ENCODE data around the gene MAP3K5. TPM values are rescaled to one million over a fixed set of nuclear protein-coding genes. Genes with fewer than 3 reads are reported as not detected.
A peak's percentile ranks its signal among the peaks of the same experiment; 100 is the strongest.

MAP3K5 gene
- total RNA-seq, 1 donor from 2014 or later, result 1.7 TPM

DNA sequence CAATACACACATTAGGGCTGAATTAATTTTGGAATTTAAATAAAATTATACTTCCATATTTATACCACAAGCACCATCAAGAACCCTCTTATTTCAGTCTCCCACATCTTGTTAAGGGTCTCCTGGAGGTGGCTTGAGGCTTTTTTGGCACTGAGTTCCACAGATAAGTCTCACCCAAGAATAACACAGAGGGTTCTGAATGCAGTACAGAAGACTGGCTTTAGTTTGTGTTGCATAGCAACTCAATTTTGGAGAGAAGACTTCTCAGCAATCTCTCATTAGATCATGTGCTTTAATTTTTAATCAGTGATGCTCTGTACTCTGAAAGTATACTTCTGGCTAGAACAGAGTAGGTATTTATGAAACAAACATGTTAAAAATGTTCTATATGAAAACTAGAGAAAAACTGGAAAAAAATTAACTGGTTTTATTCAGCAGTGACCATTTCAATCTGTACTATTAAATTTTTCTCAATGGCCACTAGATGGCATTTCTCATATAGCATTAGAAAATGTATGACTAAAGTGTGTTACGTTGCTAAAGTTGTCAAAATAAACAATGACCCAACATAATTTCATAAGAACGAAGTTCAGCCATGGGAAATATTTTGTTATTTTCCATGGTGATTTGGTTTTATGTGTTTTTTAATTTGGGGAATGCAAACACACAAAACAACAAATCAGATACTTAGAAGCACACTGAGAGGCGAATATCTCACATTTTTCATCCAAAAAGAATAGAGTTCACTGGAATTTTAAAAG lies 209.4 kb downstream of the MAP3K5 start:
- no peak for FAIRE-seq
- no peaks in the 10 kb centered on the region for H3K27me3 ChIP-seq (ENCODE audit: insufficient read depth, low read length)
- H4K20me1 ChIP-seq (ENCODE audit: insufficient read depth, low read length), result no peaks in the 10 kb centered on the region
- H3K4me3 ChIP-seq (ENCODE audit: insufficient read depth, low read depth, low read length), result no peak overlapping the region
- no peak overlapping the region for H3K4me2 ChIP-seq (ENCODE audit: low read length)
- H3K36me3 Mint-ChIP-seq (ENCODE audit: low read depth, unreplicated experiment), result peaks cover 2% of the 10 kb centered on the region
- peak; percentile 72 for DNase-seq (ENCODE audit: low read depth)
- H3K27ac Mint-ChIP-seq (ENCODE audit: unreplicated experiment), result no peak overlapping the region
- no peak overlapping the region for H2AFZ ChIP-seq (ENCODE audit: low read depth, low read length)
- H3K4me1 Mint-ChIP-seq (ENCODE audit: low read depth, unreplicated experiment), result no peaks in the 10 kb centered on the region
- peaks cover 16% of the 10 kb centered on the region for H3K4me1 ChIP-seq (ENCODE audit: insufficient read depth, low read length)
- H3K36me3 ChIP-seq (ENCODE audit: insufficient read depth, low read length), result peaks cover 7% of the 10 kb centered on the region
- H3K9me3 Mint-ChIP-seq (ENCODE audit: unreplicated experiment), result no peaks in the 10 kb centered on the region
- H3K27ac ChIP-seq (ENCODE audit: low read depth, low read length), result peak overlapping the region; percentile 74
- H3K4me3 Mint-ChIP-seq (ENCODE audit: unreplicated experiment), result no peak overlapping the region
- TF ChIP-seq, protein P1, sequence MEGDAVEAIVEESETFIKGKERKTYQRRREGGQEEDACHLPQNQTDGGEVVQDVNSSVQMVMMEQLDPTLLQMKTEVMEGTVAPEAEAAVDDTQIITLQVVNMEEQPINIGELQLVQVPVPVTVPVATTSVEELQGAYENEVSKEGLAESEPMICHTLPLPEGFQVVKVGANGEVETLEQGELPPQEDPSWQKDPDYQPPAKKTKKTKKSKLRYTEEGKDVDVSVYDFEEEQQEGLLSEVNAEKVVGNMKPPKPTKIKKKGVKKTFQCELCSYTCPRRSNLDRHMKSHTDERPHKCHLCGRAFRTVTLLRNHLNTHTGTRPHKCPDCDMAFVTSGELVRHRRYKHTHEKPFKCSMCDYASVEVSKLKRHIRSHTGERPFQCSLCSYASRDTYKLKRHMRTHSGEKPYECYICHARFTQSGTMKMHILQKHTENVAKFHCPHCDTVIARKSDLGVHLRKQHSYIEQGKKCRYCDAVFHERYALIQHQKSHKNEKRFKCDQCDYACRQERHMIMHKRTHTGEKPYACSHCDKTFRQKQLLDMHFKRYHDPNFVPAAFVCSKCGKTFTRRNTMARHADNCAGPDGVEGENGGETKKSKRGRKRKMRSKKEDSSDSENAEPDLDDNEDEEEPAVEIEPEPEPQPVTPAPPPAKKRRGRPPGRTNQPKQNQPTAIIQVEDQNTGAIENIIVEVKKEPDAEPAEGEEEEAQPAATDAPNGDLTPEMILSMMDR (IDR thresholded peaks at IDR 0.05; ENCODE audit: insufficient read depth, low read depth, low read length), result peak; percentile 56
- TF ChIP-seq EZH2 (IDR thresholded peaks at IDR 0.05; ENCODE audit: insufficient read depth, low read length), result no peak
- no peaks in the 10 kb centered on the region for H3K27me3 Mint-ChIP-seq (ENCODE audit: low read depth, unreplicated experiment)
- no peaks in the 10 kb centered on the region for H3K79me2 ChIP-seq (ENCODE audit: insufficient read depth, low read length)
- H3K9me3 ChIP-seq (ENCODE audit: insufficient read depth, low read depth, low read length), result no peaks in the 10 kb centered on the region
- peak overlapping the region; percentile 51 for H3K9ac ChIP-seq (ENCODE audit: low read length)

DNA sequence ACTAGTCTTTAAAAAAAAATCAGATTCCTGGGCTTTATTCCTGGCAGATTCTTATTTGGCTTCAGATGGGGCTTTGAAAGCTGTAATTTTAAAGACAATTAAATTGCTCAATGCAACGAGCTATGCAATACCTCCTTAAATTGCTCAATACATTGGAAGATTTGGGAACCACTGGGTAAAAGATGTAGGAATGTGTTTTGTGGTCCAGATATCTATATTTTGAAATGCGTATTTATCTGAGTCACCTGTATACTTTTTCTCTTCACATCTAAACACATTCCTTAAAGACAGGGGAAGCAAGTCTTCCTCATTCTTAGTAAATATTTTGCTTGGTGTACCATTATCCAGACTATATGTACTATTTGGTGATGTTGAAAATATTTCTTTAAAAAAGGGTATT lies 212.5 kb downstream of the MAP3K5 start:
- Histone ChIP-seq H3K27ac (ENCODE audit: low read depth, low read length) (no peak overlapping the region), H3K36me3 (ENCODE audit: insufficient read depth, low read length) (peaks cover 7% of the 10 kb centered on the region), H3K4me2 (ENCODE audit: low read length) (no peak overlapping the region), H3K9me3 (ENCODE audit: insufficient read depth, low read depth, low read length) (no peaks in the 10 kb centered on the region), H3K27me3 (ENCODE audit: insufficient read depth, low read length) (no peaks in the 10 kb centered on the region), H3K79me2 (ENCODE audit: insufficient read depth, low read length) (no peaks in the 10 kb centered on the region), H3K4me3 (ENCODE audit: insufficient read depth, low read depth, low read length) (no peak overlapping the region), H2AFZ (ENCODE audit: low read depth, low read length) (no peak overlapping the region), H3K9ac (ENCODE audit: low read length) (no peak overlapping the region), H4K20me1 (ENCODE audit: insufficient read depth, low read length) (no peaks in the 10 kb centered on the region), H3K4me1 (ENCODE audit: insufficient read depth, low read length) (peaks cover 4% of the 10 kb centered on the region)
- no peaks in the 10 kb centered on the region for H3K4me1 Mint-ChIP-seq (ENCODE audit: low read depth, unreplicated experiment)
- no peaks in the 10 kb centered on the region for H3K27me3 Mint-ChIP-seq (ENCODE audit: low read depth, unreplicated experiment)
- no peaks in the 10 kb centered on the region for H3K9me3 Mint-ChIP-seq (ENCODE audit: unreplicated experiment)
- H3K36me3 Mint-ChIP-seq (ENCODE audit: low read depth, unreplicated experiment), result peaks cover 2% of the 10 kb centered on the region
- H3K4me3 Mint-ChIP-seq (ENCODE audit: unreplicated experiment), result no peak overlapping the region
- H3K27ac Mint-ChIP-seq (ENCODE audit: unreplicated experiment), result no peak overlapping the region
- TF ChIP-seq EZH2 (IDR thresholded peaks at IDR 0.05; ENCODE audit: insufficient read depth, low read length), result no peak
- TF ChIP-seq, protein P1 (IDR thresholded peaks at IDR 0.05; ENCODE audit: insufficient read depth, low read depth, low read length), result no peak
- no peak for DNase-seq (ENCODE audit: low read depth)
- no peak for FAIRE-seq

DNA sequence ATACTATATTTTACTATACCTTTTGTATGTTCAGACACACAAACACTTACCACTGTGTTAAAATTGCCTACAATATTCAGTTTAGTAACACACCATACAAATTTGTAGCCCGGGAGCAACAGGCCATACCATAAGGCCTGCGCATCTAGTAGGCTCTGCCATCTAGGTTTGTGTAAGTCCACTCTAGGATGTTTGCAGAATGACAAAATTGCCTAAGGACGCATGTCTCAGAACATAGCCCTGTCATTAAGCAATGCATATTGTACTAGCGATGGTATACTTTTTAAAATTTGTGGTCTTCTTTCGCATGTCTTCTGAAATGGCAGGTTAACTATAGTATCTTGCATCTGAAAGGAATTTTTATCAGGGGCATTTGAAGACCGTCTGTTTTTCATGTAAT lies 215.5 kb downstream of the MAP3K5 start:
- Histone ChIP-seq H3K79me2 (ENCODE audit: insufficient read depth, low read length) (no peaks in the 10 kb centered on the region), H3K9me3 (ENCODE audit: insufficient read depth, low read depth, low read length) (no peaks in the 10 kb centered on the region)
- no peak for FAIRE-seq

More for the DNA sequence above, 215.5 kb downstream of the MAP3K5 start:
- Mint-ChIP-seq H3K9me3 (ENCODE audit: unreplicated experiment) (peaks cover under 1% of the 10 kb centered on the region), H3K27me3 (ENCODE audit: low read depth, unreplicated experiment) (no peaks in the 10 kb centered on the region), H3K4me1 (ENCODE audit: low read depth, unreplicated experiment) (no peaks in the 10 kb centered on the region), H3K36me3 (ENCODE audit: low read depth, unreplicated experiment) (peaks cover 2% of the 10 kb centered on the region), H3K4me3 (ENCODE audit: unreplicated experiment) (no peak overlapping the region), H3K27ac (ENCODE audit: unreplicated experiment) (no peak overlapping the region)
- Histone ChIP-seq H2AFZ (ENCODE audit: low read depth, low read length) (no peak overlapping the region), H3K4me3 (ENCODE audit: insufficient read depth, low read depth, low read length) (no peak overlapping the region), H4K20me1 (ENCODE audit: insufficient read depth, low read length) (no peaks in the 10 kb centered on the region), H3K27me3 (ENCODE audit: insufficient read depth, low read length) (no peaks in the 10 kb centered on the region), H3K36me3 (ENCODE audit: insufficient read depth, low read length) (peaks cover 7% of the 10 kb centered on the region), H3K27ac (ENCODE audit: low read depth, low read length) (no peak overlapping the region), H3K4me2 (ENCODE audit: low read length) (no peak overlapping the region), H3K4me1 (ENCODE audit: insufficient read depth, low read length) (no peaks in the 10 kb centered on the region), H3K9ac (ENCODE audit: low read length) (no peak overlapping the region)
- DNase-seq (ENCODE audit: low read depth), result no peak
- TF ChIP-seq, protein P1 (IDR thresholded peaks at IDR 0.05; ENCODE audit: insufficient read depth, low read depth, low read length), result no peak
- TF ChIP-seq EZH2 (IDR thresholded peaks at IDR 0.05; ENCODE audit: insufficient read depth, low read length), result no peak
